T-helper 1 cell treated with Interleukin-12 subunit alpha and Interleukin-12 subunit beta and Interleukin-4 antibody, amounts not matched to agents 30 ng/mL and 1 ng/mL, for 36 hours (primary cell): ENCODE results near the gene ZNF689. TPM values are rescaled to one million over a fixed set of nuclear protein-coding genes. Genes with fewer than 3 reads are reported as not detected.

Experiments
- intact Hi-C: fragments of 100-400 bp; cut with micrococcal nuclease; formaldehyde crosslinking; loops from one replicate; pipeline ENCODE4 v1.15.1; 2024
- total RNA-seq: library from RNA; stranded (reverse); gene quantifications from 2 replicates; pipeline ENCODE4 v1.2.3, GENCODE V29; 2022

Gene ZNF689
- total RNA-seq: 13.5 and 13.7 TPM in 2 replicates

GRCh38 chr16:30609926-30610839 lies at the start of gene ZNF689:
TSS of gene ZNF689 (minus strand) at chr16:30610389. CDS start at chr16:30610041, 348 bp downstream.
- intact Hi-C loops: loop anchor here (1.0 to 5.0 kb wide), 6 partner anchors 25 to 178 kb away; partner anchors contain the start of genes DCTPP1, PRR14, ZNF764 and ZNF768

DNA sequence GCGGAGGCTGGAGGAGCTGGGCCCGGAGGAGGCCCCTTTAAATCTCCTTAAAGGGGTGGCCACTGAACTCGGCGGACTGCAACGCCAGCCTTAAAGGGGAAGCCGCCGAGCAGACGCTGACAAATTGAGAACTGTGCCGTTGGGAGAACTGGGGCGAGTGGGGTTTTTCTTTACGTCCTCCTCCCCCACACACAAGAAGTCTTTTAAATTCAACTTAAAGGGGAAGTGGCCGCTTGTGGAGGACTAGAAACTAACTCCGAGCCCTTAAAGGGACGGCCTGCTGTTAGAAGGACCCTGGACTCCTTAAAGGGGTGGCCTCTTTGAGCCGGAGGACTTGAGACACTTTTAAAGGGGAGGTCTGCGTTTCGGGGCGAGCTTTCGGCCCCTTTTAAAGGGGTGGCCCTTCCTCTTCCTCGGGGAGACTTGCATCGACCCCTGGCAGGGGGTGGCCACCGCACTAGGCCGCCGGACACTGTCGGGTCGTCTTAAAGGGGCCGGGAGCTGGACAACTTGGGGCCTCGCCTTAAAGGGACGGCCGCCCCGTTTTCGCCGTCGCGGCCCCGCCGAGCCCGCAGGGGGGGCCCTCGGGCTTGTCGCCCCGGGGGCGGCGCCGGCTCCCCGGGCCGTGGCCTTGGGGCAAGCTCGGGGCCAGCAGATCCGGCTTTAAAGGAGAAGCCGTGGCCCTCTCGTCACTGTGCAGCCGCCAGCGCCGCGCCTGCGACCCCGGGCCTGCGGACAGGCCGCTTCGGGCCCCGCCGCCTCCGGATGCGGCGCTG lies 48.7 kb upstream of the ZNF689 start:
- intact Hi-C loops: loop anchor here (1.0 to 10.0 kb wide), 24 partner anchors 9 to 1216 kb away; partner anchors contain the start of genes ALDOA, ARMC5, CFAP119 and DCTPP1

GRCh38 chr16:30657866-30658730 lies 47.9 kb upstream of the ZNF689 start, which contains the start of gene FBRS:
TSS of gene FBRS (plus strand) at chr16:30658431. CDS start at chr16:30659519, 1,088 bp downstream.
- intact Hi-C loops: loop anchor here (1.0 to 10.0 kb wide), 24 partner anchors 8 to 1217 kb away; partner anchors contain the start of genes ALDOA, ARMC5, CFAP119 and DCTPP1

DNA sequence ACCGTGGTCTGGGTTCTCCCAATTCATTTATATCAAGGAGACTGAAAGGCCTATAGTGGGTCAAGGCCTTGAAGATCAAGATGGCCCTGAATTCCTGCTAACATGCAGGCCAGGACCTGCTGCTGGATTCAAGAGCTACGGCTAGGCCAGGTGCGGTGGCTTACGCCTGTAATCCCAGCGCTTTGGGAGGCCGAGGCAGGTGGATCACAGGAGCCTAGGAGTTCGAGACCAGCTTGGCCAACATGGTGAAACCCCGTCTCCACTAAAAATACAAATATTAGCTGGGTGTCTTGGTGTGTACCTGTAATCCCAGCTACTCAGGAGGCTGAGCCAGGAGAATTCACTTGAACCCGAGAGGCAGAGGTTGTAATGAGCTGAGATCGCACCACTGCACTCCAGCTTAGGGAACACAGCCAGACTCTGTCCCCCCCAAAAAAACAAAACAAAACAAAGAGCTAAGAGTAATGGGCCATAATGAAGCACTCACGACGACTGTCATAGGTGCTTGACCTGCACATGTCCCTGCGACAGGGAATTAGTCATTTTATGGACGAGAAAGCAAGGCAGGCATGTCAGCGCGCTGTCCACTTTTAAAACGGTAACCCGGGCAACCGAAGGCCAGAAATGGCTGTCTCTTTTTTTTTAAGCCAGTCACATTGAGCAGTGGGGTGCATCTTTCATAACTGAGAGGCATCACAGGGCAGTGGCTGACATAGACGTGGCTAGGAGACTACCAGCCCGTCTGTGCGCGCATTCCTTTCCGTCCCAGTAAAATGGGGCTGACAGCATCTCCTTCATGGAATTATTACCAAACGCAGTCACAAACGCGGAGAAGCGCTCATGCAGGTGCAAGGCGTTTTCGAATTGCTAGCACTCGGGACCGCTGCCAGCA lies 47.0 kb upstream of the ZNF689 start:
- intact Hi-C loops: loop anchor here (5.0 to 10.0 kb wide), 5 partner anchors 322 to 1218 kb away; partner anchors contain the start of genes KCTD13, TAOK2, TBX6 and YPEL3

- intact Hi-C loops: loop anchor here (5.0 to 10.0 kb wide), 5 partner anchors 322 to 1218 kb away; partner anchors contain the start of genes KCTD13, TAOK2, TBX6 and YPEL3
Observed at GRCh38 chr16:30656388-30656787, 46.2 kb upstream of the ZNF689 start.

GRCh38 chr16:30655815-30656347 lies 45.7 kb upstream of the ZNF689 start:
- intact Hi-C loops: loop anchor here (5.0 to 10.0 kb wide), 5 partner anchors 321 to 1219 kb away; partner anchors contain the start of genes KCTD13, TAOK2, TBX6 and YPEL3

GRCh38 chr16:30654856-30655255 lies 44.7 kb upstream of the ZNF689 start:
- intact Hi-C loops: loop anchor here (5.0 to 10.0 kb wide), 5 partner anchors 320 to 1220 kb away; partner anchors contain the start of genes KCTD13, TAOK2, TBX6 and YPEL3

DNA sequence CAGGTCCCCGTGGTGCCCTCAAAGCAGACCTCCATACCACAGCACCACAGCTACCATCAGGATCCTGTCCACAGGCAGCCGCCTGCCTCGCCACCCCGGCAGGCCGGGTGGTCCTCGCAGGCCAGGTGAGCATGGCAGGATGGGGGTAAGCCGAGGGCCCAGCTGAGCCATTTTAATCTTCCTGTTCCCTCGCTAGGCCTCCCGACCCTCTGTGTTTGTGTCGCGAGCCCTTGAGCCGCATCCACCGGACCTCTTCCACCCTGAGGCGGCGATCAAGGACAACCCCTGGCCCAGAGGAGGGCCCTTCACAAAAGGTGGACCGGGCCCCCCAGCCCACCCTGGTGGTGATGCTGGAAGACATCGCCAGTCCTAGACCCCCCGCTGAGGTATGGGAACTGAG lies 42.5 kb upstream of the ZNF689 start:
- intact Hi-C loops: loop anchor here (10.0 kb wide), 4 partner anchors 318 to 1222 kb away; partner anchors contain the start of genes TAOK2, TBX6, YPEL3 and ZNF267

GRCh38 chr16:30652005-30652296 lies 41.8 kb upstream of the ZNF689 start:
- intact Hi-C loops: loop anchor here (10.0 kb wide), 4 partner anchors 317 to 1223 kb away; partner anchors contain the start of genes TAOK2, TBX6, YPEL3 and ZNF267

DNA sequence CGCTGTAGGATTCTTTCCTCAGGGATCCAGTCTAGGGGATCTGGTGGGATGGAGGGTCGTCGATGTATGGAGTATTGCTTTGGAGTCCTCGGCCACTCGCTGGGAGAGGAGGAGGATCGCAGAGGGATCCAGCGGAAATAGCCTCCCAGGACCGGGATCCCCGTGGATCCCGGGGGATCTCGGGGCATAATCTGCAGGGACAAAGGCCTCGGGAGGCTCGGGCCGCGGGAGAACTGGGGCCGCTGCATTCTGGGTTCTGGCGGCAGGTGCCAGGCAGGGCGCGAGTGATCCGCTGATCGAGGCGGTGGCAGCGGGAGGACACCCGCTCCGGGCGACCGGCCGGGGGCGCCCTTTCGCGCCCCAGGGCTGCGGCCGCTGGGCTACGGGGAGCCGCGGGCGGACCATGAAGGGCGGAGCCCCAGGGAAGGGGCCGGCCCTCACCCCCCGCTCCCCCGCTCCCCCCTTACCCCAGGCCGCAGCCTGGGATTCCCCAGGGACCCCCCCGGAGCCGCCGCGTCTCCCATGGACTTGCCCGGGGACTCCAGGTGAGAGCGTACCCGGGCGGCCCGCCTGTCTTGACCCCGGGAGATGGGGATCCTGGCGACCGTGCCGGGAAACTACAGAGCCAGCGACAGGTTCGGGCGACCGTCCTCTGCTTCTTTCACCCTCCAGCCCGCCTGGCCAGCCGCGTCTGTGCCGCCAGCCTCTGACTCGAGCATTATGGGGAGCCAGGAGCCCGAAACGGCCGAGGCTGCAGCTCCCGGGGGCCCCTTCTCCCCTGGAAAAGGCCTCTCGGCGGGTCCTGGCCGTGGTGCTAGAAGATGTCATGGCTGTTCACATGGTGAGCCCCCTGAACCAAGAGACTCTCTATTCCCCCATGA lies 41.2 kb upstream of the ZNF689 start:
- intact Hi-C loops: loop anchor here (1.0 to 10.0 kb wide), 10 partner anchors 41 to 1223 kb away; partner anchors contain the start of genes CFAP119, RNF40, TAOK2 and TBX6

DNA sequence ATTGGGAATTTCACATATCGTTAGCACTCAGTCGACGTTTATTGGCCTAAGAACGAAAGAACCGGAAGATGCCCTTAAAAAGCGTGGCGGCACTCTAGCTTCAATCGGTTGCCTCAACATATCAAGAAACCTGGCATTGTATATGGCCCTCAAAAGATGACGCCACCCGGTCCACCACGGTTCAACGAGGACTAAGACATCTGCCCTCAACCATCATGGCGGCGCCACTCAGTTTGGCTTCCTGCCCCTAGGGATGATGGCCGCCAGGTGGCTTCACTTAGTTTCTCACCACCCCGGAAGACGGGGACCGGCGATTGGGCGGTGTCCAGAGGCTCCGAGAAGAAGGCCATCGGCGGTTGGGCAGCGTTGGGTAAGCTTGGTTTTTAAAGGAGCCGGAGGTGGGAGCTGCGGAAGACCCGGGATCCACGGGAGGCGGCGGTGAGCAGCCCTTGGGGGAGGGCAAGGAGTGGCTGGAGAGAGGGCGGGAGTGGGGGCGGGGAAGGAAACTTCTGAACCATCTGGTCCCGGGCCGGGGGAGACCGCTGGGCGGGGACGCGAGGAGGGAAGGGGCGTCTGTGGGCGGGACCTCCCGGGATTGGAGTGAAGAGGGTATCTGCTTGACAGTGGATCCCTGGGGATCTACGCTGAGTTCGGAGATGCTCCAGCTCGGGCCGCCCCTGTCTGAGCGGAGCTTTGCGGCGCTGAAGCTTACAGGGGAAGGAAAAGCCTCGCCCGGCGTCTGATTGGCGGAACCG lies 40.4 kb upstream of the ZNF689 start, which contains the start of gene PRR14:
PRR14 (plus strand) TSS at position 592 of the 755 bp plus-strand sequence. CDS start 686 bp downstream, outside the sequence.
- intact Hi-C loops: loop anchor here (1.0 to 10.0 kb wide), 20 partner anchors 8 to 1224 kb away; partner anchors contain the start of genes CFAP119, DCTPP1, FBRS and RNF40

DNA sequence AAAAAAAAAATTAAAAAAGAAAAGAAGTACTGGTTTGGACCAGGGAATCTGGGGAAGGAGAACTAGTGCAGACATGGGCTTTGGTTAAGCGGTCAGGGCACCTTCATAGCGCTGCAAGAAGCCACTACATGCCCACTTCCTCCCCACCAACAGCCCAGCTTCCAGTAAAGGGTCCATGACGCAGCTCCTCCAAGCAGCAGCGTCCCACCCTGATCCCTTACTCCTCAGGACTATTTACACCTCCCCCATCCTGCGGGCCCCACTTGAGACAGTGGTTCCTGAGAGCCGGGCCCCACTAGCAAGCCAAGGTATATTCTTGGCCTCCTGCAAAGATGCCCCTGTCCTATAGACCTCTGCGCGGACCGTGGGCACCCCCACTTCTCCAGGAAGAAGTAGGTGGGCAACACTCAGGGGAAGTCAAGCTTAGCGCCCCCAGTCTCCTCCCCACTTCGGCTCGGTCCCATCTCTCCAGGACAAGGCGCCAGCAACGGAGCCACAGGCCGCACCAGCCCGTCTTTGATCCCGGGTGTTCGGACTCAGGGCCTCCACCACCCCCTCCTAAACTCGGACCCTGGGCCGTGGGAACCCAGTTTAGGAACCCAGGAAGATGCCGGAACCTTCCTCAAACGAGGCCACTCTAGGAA lies 39.7 kb upstream of the ZNF689 start:
- intact Hi-C loops: loop anchor here (1.0 to 10.0 kb wide), 18 partner anchors 8 to 1225 kb away; partner anchors contain the start of genes CFAP119, DCTPP1, FBRS and RNF40

DNA sequence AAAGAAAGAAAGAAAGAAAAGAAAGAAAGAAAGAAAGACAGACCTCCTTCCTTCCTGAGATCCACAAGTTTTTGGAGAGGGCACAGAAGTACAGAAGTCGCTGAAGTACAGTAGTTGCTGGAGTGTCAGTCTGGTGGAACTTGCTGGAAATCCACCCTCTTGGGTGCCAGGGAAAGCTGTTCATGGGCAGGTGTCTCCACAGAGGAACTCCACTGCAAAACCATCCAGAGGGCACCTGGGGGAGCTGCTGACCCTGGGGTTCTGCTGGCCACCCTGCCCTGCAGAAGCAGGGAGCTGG lies 37.0 kb upstream of the ZNF689 start:
- intact Hi-C loops: no loop called here

DNA sequence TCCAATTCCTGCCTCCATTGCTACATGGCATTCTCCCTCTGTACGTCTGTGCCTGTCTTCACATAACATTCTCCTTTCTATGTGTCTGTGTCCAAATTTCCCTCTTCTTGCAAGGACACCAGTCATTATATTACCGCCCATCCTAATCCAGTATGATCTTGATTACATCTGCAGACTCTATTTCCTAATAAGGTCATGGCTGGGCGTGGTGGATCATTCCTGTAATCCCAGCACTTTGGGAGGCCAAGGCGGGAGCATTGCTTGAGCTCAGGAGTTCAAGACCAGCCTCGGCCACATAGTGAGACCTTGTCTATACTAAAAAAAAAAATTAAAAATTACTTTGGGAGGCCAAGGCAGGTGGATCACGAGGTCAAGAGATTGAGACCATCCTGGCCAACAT lies 35.5 kb upstream of the ZNF689 start:
- intact Hi-C loops: no loop called here

DNA sequence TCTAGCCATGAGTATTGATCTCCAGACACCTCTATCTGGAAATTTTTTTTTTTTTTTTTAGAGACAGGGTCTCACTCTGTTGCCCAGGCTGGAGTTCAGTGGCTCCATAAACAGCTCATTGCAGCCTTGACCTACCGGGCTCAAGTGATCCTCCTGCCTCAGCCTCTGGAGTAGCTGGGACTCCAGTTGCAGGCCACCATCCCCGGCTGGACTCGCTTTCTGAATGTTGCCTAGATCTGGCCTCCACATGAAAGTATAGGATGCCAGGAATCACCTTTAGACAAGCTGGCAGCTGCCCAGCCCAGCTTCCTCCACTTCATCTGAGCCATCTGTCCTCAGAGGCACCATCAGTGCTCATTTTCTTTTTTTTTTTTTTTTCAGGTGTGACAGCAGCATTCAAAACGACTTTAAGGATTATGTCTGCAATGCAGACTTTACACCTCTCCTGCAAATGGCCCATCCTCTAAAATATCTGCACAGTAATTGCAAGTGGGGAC lies 34.2 kb upstream of the ZNF689 start:
- intact Hi-C loops: no loop called here

DNA sequence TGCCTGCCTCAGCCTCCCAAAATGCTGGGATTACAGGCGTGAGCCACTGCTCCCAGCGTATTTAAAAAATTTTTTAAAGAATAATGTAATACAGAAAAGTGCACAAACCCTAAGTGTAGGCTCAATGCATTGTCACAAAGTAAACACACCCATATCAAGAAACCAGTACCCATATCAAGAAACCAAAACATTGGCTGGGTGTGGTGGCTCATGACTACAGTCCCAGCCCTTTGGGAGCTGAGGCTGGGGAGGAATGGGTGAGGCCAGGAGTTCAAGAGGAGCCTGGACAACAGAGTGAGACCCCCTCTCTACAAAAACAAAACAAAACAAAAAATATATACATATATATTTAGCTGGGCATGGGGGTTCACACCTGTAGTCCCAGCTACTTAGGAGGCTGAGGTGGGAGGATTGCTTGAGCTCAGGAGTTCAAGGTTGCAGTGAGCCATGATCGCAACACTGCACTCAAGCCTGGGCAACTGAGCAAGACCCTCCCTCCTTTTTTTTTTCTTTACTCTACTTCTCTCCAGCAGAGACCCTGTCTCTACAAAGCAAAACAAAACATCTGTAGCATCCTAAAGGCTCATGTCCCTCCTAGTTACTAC lies 31.3 kb upstream of the ZNF689 start:
- intact Hi-C loops: no loop called here
